ENCODE measurements around the gene PODXL. TPM values are rescaled to one million over a fixed set of nuclear protein-coding genes. Genes with fewer than 3 reads are reported as not detected.

PODXL gene
- total and polyA plus RNA-seq, 4 donors, result 1.2 to 3.6 (median 1.6) TPM

DNA sequence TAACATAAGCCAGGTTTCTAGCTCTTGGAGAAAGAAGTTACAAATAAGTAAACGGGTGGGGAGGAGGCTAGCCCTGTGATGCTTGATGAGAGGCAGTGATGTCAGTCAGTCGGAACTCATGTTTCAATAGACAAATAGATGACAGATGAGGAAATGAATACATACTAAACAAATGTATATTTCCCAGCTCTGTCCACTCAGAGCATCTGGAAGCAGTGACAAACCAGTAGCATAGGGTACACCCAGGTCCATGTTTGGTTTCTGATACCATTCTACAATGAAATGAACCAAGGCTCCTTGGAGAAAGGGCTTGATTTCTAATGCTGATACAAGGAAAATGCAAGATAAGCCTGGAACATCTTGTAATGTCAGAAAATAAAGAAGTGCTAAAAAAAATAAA is 30.6 kb downstream of the PODXL start:
- TF ChIP-seq FOXA1 (IDR thresholded peaks at IDR 0.05) (no peak), YY1 (IDR thresholded peaks at IDR 0.05) (no peak), RXRA (IDR thresholded peaks at IDR 0.05) (no peak), HNF4A (conservative IDR thresholded peaks at IDR 0.05) (no peak), JUND (IDR thresholded peaks at IDR 0.05) (no peak), FOXA2 (IDR thresholded peaks at IDR 0.05) (no peak), EGR1 (IDR thresholded peaks at IDR 0.05; ENCODE audit: low read depth in 2 of 2) (no peak), RAD21 (IDR thresholded peaks at IDR 0.05) (no peak), GABPA (IDR thresholded peaks at IDR 0.05 in 1 of 2, conservative IDR thresholded peaks at IDR 0.05 in 1 of 2) (no peak), TAF1 (conservative IDR thresholded peaks at IDR 0.05) (no peak), SP1 (IDR thresholded peaks at IDR 0.05) (no peak), NR2F2 (IDR thresholded peaks at IDR 0.05) (no peak), HNF4G (IDR thresholded peaks at IDR 0.05) (no peak)
- TF ChIP-seq, protein P1, sequence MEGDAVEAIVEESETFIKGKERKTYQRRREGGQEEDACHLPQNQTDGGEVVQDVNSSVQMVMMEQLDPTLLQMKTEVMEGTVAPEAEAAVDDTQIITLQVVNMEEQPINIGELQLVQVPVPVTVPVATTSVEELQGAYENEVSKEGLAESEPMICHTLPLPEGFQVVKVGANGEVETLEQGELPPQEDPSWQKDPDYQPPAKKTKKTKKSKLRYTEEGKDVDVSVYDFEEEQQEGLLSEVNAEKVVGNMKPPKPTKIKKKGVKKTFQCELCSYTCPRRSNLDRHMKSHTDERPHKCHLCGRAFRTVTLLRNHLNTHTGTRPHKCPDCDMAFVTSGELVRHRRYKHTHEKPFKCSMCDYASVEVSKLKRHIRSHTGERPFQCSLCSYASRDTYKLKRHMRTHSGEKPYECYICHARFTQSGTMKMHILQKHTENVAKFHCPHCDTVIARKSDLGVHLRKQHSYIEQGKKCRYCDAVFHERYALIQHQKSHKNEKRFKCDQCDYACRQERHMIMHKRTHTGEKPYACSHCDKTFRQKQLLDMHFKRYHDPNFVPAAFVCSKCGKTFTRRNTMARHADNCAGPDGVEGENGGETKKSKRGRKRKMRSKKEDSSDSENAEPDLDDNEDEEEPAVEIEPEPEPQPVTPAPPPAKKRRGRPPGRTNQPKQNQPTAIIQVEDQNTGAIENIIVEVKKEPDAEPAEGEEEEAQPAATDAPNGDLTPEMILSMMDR (IDR thresholded peaks at IDR 0.05; ENCODE audit: low read depth, low read length, missing input control), result no peak
- TF ChIP-seq, protein P2, sequence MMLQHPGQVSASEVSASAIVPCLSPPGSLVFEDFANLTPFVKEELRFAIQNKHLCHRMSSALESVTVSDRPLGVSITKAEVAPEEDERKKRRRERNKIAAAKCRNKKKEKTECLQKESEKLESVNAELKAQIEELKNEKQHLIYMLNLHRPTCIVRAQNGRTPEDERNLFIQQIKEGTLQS (IDR thresholded peaks at IDR 0.05), result no peak
- TF ChIP-seq, protein P3, sequence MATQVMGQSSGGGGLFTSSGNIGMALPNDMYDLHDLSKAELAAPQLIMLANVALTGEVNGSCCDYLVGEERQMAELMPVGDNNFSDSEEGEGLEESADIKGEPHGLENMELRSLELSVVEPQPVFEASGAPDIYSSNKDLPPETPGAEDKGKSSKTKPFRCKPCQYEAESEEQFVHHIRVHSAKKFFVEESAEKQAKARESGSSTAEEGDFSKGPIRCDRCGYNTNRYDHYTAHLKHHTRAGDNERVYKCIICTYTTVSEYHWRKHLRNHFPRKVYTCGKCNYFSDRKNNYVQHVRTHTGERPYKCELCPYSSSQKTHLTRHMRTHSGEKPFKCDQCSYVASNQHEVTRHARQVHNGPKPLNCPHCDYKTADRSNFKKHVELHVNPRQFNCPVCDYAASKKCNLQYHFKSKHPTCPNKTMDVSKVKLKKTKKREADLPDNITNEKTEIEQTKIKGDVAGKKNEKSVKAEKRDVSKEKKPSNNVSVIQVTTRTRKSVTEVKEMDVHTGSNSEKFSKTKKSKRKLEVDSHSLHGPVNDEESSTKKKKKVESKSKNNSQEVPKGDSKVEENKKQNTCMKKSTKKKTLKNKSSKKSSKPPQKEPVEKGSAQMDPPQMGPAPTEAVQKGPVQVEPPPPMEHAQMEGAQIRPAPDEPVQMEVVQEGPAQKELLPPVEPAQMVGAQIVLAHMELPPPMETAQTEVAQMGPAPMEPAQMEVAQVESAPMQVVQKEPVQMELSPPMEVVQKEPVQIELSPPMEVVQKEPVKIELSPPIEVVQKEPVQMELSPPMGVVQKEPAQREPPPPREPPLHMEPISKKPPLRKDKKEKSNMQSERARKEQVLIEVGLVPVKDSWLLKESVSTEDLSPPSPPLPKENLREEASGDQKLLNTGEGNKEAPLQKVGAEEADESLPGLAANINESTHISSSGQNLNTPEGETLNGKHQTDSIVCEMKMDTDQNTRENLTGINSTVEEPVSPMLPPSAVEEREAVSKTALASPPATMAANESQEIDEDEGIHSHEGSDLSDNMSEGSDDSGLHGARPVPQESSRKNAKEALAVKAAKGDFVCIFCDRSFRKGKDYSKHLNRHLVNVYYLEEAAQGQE (IDR thresholded peaks at IDR 0.05), result no peak
- TF ChIP-seq, protein P4, sequence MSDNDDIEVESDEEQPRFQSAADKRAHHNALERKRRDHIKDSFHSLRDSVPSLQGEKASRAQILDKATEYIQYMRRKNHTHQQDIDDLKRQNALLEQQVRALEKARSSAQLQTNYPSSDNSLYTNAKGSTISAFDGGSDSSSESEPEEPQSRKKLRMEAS (IDR thresholded peaks at IDR 0.05), result no peak
- TF ChIP-seq, protein P5, sequence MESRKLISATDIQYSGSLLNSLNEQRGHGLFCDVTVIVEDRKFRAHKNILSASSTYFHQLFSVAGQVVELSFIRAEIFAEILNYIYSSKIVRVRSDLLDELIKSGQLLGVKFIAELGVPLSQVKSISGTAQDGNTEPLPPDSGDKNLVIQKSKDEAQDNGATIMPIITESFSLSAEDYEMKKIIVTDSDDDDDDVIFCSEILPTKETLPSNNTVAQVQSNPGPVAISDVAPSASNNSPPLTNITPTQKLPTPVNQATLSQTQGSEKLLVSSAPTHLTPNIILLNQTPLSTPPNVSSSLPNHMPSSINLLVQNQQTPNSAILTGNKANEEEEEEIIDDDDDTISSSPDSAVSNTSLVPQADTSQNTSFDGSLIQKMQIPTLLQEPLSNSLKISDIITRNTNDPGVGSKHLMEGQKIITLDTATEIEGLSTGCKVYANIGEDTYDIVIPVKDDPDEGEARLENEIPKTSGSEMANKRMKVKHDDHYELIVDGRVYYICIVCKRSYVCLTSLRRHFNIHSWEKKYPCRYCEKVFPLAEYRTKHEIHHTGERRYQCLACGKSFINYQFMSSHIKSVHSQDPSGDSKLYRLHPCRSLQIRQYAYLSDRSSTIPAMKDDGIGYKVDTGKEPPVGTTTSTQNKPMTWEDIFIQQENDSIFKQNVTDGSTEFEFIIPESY (IDR thresholded peaks at IDR 0.05), result no peak
- Histone ChIP-seq H3K4me1 (ENCODE audit: control insufficient read depth in 4 of 4, insufficient read depth in 4 of 4, low read length in 3 of 4) (peaks cover 0 to 4% (median 0%) of the 10 kb centered on the region in 4 donors), H3K36me3 (ENCODE audit: control insufficient read depth in 4 of 4, insufficient read depth in 3 of 4, low read depth in 1 of 4, low read length in 3 of 4) (no peaks in the 10 kb centered on the region), H3K27ac (ENCODE audit: low read depth in 1 of 2, low read length in 2 of 2) (no peak overlapping the region), H3K9me3 (ENCODE audit: control insufficient read depth in 4 of 4, low read length in 3 of 4) (no peaks in the 10 kb centered on the region), H3K27me3 (ENCODE audit: control insufficient read depth in 4 of 4, insufficient read depth in 4 of 4, low read length in 3 of 4) (no peaks in the 10 kb centered on the region), H3K9ac (ENCODE audit: low read depth in 1 of 2, low read length in 2 of 2) (no peak overlapping the region), H3K4me3 (ENCODE audit: low read depth in 1 of 3, low read length in 3 of 3) (no peak overlapping the region)
- WGBS, result 74% methylated on average over 2 of the region's 2 CpGs
- DNase-seq (ENCODE audit: low spot score), result no peak
